T-helper 2 cell (primary cell): Measurements from ENCODE around the gene GSTA1.
"Not testable (repeated sequence)": the region's sequence is repeated elsewhere in the genome, so short reads cannot be mapped to it uniquely, and the experiment has no call there.

Source experiments
- DNase-seq, 5 experiments: peaks; one replicate each; pipeline versions ENCODE4 v3.0.0 to v3.0.0-alpha.2; 2012 to 2022
- total RNA-seq, 2 donors: gene quantifications; one replicate each; lab custom pipeline; 2026; lab: John Stamatoyannopoulos, UW

GSTA1 gene
- total RNA-seq: 0 reads per million in 2 donors

- not testable (repeated sequence) for DNase-seq
Observed at GRCh38 chr6:52803668-52804255, at the start of gene GSTA1. GSTA1 (minus strand) TSS chr6:52803816; CDS start chr6:52799267, 4,549 bp downstream.

GRCh38 chr6:52849137-52849536, 45.5 kb upstream of the GSTA1 start:
- DNase-seq: no peak

DNA sequence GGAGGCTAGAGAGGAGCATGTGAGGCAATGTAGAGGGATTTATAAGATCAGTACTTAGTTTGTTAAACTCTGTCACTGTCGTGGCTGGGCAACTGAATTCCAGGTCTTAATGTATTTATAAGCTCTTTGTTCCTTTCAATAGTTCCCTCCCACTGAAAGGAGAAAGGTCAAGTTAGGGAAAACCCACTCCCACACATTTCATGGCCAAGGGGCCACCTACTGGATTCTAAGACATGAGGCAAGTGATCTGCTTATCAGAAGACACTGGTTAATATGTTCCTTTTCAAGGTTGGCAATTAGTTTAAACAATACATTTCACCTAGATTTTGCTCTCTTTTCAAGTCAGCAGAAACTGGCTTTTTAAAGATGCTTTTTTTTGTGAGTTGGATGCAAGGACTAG, 42.4 kb upstream of the GSTA1 start:
- no peak for DNase-seq

DNA sequence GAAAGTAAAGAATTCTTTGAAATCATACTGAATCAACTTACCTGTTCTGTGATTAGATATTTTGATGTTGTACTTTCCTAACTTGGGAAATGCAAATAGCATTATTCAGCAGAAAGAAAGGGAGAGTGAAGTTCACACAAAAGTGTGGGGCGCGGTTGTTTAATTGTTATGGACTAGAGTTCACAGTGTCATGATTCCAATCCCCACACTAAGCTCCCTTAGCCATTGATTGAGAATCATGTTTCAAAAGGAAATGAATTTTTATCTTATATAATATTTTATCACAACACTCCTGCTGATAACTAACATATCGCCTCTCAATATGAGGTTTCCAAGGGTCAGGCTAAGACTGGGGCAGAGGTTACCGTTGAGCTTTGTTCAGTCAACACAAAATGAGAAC, 40.0 kb upstream of the GSTA1 start:
- DNase-seq: no peak

GRCh38 chr6:52840763-52841585, 37.4 kb upstream of the GSTA1 start, which contains the start of gene GSTA5:
GSTA5 (minus strand) TSS chr6:52840813.
- no peak for DNase-seq

- DNase-seq: peak in 4 of 5 experiments; percentile 7 to 44 (median 16)
Observed at GRCh38 chr6:52839124-52840055, 35.8 kb upstream of the GSTA1 start.

DNA sequence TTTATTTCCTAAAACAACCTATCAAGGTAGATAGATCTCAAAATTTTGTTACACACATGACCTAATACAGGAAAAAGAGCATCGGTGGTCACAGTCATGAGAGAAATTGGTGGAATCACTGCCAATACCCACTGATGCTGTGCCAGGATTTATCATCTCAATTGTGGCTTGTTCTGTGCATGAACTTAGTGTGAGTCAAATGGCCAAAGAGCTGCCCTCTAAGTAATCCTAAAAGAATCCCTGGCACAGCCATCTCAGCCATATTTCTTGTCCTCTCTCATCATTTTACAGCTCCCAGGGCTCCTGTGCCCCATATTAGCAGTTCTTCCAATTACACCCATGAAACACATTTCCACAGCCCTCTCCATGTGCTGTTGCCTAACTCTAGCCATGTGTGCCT, 30.9 kb upstream of the GSTA1 start:
- DNase-seq: no peak

- not testable (repeated sequence) for DNase-seq
Observed at GRCh38 chr6:52830869-52831268, 27.3 kb upstream of the GSTA1 start.

GRCh38 chr6:52829046-52829817, 25.6 kb upstream of the GSTA1 start:
- DNase-seq: no peak

GRCh38 chr6:52828621-52829020, 25.0 kb upstream of the GSTA1 start:
- not testable (repeated sequence) for DNase-seq

DNA sequence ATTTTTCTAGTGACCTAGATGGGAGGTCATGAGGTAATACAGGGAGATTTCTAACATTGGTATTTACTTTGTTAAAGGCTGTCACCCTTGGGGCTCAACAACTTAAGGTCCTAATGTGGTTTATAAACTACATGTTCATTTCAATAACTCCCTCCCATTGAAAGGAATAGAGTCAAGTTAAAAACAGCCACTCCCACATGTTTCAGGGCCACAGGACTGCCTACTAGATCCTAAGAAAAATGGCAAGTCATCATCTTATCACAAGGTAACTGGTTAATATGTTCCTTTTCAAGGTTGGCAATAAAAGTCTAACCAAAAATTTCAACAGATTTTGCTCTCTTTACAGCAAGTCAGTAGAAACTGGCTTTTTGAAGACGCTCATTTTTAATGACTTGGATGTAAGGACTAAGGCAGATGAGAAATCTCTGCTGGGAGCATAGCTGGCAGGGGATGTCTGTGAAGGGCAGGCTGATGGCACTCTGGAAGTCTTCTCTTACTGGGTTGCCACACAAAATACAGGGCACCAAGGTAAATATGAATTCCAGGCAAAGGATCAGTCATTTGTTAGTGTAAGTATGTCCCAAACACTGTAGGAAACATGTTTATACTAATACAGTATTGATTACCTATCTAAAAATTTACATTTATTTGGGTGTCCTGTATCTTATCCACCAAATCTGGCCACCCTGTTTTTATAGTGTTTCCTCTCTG, 23.6 kb upstream of the GSTA1 start:
- not testable (repeated sequence) for DNase-seq

GRCh38 chr6:52826513-52826912, 22.9 kb upstream of the GSTA1 start:
- no peak for DNase-seq

GRCh38 chr6:52825900-52826459, 22.4 kb upstream of the GSTA1 start:
- DNase-seq: not testable (repeated sequence)

DNA sequence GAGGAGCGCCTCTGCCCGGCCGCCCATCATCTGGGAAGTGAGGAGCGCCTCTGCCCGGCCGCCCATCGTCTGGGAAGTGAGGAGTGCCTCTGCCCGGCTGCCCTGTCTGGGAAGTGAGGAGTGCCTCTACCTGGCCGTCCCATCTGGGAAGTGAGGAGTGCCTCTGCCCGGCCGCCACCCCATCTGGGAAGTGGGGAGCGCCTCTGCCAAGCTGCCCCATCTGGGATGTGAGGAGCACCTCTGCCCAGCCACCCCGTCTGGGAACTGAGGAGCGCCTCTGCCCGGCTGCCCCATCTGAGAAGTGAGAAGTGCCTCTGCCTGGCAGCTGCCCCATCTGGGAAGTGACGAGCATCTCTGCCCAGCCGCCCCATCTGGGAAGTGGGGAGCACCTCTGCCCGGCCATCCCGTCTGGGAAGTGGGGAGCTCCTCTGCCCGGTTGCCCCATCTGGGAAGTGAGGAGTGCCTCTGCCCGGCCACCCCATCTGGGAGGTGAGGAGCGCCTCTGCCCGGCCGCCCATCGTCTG, 21.7 kb upstream of the GSTA1 start:
- DNase-seq: not testable (repeated sequence)

- no peak for DNase-seq
Observed at GRCh38 chr6:52821842-52822241, 18.2 kb upstream of the GSTA1 start.

GRCh38 chr6:52820198-52820597, 16.6 kb upstream of the GSTA1 start:
- DNase-seq: no peak

DNA sequence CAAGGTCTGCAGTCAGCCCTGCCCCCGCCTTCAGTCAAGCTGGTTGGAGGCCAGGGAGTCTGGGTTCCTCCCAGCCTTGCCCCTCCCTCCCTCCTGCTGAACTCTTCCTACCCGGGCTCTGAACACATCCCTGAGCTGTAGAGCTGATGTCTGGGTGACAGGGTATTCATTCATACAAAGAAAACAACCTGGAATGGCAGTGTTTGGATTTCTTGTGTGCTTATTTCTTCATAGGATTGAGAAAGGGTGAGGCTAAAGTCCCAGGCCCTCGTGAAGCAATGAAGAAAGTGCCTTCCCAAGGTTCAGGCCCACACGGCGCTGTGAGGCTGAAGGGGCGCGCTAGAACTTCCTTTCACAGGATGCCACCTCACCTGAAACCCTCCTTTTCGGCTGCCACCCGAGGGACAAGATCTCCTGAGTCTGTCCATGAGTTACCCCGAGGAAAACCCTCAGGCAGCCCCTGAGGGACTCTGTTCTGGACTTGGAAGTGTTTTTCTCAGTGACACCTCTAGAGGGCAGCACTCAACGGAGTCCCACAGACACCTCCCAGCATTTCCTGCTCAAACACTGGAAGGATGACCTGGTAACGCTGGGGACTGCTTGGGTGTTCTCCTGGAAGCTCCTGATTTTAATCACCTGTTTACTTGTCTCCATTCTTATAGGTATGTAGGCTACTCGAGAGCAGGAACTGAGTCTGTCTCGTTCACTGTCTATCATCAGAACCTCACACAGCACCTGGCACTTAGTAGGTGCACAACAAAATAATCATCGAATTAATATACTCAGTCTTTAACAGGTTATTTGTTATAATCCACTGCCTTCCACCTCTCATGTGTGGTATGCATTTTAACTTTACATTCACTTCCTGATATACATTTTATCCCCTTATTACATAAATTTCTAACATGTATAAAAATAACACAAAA, 11.8 kb upstream of the GSTA1 start:
- peak in 2 of 5 experiments; percentile 14 to 26 for DNase-seq

DNA sequence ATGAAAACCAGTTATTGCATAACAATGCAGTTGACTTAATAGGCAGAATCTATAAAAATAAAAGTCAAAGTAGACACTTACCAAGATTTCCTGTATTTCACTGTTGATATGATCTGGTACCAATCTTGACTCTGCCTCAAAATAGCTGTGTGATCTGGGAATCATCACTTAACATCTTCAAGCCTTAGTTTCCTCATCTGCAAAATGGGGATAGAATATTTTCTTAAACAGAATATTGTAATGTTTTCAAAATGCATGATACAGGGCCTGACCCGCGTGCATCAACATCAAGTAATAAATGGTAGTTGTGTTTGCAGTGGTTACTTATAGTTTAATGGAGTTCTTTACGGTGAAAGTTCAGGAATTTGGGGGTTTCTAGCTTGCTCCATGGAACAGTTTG, 10.9 kb upstream of the GSTA1 start:
- not testable (repeated sequence) for DNase-seq

- not testable (repeated sequence) for DNase-seq
Observed at GRCh38 chr6:52809777-52810176, 6.2 kb upstream of the GSTA1 start.

- no peak for DNase-seq
Observed at GRCh38 chr6:52808660-52809059, 5.0 kb upstream of the GSTA1 start.
